DMS153 treated with DMSO at 0.1 percent for 48 hours (cell line): ENCODE measurements around the gene PIP5K1C.
A peak's percentile ranks its signal among the peaks of the same experiment; 100 is the strongest.

Experiments used
- DNase-seq: peaks from one replicate; lab custom pipeline; 2025; ENCODE audit not compliant: unreplicated experiment; lab: John Stamatoyannopoulos, UW

Gene PIP5K1C

DNA sequence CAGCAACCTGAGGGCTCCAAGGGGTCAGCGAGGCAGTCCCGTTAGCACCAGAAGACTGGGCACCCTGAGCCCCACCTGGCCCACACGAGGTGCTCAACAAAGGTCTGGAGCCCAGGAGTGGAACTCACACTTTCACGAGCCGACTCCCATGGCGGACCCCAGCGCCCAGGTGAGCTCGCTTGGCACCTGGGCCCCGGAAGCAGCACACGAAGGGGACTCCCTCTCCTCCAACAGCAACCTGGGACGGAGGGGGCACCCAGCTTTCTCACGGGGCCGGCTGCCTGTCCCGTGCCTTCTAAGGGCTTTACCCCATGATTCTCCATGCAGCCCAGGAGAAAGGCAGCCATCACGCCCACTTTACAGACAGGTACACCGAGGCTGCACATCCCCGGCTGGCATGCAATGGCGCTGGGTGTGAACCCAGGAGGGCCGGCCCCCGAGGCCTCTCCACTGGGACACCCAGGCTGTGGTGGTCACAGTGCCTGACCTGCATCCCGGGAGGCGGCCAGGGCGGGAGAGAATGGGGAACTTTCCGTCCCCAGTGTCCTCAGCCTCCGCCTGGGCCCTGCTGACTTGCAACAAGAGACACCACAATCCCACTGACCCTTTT is 5.0 kb downstream of the PIP5K1C start:
- no peak for DNase-seq

DNA sequence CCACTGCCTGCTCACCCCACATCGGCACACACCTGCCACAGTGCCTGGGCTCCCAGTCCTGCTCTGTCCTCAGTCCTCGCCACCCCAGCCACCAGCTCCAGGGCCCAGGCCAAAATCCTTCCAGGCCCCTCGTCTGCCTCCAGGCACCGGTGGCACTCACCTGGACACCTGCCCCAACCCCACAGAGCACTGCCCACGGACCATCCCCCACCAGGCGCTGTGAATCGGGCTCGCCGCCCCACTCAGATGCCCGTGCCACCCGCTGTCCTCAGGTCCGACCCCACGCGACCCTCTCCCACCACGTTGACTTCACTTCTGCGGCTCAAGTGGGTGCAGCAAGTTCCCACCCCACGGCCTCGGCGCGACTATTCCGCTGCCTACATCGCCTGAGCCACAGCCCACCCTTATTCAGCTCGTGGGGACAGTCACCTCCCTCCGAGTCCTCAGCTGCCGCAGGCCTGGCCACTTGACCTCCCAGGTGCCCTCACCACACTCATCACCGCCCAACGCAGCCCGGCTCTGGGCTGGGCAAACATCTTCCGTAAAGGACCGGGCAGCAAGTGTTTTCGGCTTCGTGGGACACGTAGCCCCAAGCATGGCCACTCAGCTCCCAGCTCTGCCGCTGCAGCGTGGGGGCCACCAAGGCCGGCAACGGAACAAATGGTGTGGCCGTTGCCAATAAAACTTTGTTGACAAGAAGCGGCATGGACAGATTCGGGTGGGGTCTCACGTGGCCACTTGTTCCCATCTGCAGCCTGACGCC is 5.7 kb downstream of the PIP5K1C start:
- DNase-seq = no peak

DNA sequence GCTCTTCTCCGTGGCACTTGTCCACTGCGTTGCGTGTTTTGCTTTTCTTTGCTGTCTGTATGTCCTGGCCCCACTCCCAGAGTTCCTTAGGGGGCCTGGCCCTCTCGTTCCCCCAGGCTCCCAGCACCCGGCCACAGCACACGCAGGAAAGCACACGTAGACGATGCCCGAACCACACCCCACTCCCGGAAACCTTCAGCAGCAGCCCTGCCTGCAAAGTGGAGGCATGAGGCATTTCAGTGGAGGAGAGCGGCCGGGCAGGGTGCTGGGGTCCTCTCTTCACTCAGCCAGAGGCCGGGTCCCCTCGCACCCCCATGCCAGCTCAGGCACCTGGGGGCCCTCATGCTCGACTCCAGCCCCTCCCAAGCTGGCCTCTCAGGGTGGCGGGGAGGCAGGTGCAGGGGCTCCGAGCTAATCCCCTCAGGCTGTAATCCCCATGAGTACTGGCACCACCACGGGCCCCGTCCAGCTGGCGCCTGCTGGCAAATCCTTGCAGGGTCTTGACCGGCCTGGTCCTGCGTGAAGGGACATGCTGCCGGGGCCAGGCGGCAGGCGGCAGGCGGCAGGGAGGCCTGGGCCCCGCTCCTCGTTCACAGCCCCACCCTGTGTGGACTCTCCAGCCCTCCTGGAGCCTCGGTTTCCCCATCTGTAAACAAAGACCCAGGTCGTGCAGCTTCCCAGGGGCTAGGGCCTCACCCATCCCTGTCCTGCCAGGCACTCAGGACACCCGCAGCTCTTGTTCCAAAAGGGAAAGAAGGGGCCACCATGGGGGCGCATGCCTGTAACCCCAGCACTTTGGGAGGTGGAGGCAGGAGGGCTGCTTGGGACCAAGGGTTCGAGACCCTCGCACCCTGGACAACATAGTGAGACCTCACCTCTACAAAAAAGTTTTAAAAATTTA is 7.0 kb downstream of the PIP5K1C start:
- DNase-seq = no peak

DNA sequence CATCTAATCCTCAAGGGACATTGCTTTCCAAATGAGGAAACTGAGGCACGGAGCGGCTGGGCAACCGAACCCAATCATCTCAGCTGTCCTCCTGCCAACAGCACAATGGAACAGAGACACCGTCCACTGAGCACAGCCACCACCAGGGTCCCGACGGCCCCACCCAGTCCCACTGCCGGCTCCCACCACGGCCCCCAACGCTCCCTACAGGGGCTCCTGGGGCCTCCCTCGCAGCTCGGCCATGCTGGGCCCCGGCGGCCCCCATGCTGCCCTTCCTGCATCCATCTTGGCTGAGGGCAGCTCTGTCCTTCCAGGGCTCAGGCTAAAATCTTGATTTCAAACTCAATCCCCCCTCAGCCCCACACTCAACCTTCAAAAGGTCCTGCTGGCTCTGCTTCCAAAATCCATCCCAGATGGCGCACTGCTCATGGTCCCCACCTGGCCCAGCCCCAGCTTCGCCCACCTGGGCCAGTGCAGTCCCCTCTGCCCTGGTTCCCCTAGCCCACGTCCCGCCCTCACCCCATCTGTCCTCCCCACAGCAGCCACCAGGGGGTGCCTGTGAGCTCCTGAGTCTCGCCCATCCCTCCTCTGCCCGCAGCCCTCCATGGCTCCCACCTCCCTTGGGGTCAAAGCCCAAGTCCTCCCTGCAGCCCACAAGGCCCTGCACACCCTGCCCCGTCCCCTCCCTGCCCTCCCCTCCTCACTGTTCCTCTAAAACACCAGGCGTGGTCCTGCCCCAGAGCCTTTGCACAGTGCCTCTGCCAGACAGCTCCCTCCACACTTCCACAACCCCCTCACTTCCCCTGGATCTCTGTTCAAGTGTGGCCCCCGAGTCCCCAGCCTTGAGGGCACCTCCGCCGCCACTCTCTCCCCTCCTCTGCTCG is 7.9 kb downstream of the PIP5K1C start:
- no peak for DNase-seq

DNA sequence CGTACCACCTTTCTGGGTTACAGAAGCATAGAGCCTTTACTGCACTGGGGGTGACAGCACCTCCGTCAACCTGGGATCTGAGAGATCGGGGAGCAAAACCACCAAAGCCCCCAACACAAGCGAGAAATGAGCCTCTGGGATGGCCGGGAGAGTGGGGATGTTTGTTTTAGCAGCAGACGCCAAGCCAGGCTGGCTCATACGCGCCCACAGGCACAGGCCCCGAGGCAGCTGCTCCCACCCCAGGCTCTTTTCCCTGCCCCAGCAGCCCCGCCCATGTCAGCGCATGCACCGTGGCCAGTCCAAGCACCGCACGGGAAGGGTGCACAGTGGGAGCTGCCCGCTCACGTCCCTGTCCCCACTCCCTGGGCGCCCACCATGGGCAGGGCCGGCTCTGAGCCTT is 8.5 kb downstream of the PIP5K1C start:
- no peak for DNase-seq

DNA sequence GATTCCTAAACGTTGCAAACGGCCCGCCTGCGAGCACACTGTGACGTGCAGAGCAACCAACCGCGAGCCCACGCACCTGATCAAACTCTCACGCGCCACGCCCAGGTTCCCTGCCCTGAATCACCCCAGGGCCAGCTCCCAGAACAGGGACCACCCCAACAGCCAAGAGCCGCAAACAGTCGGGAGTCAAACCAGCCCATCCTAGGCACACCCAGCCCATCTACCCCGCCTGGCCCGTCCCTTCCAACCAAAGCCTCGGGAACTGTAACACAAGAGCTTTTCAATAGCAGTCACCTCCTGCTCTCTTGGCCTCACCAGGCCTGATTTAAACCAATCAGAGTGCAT is 8.9 kb downstream of the PIP5K1C start:
- no peak for DNase-seq

DNA sequence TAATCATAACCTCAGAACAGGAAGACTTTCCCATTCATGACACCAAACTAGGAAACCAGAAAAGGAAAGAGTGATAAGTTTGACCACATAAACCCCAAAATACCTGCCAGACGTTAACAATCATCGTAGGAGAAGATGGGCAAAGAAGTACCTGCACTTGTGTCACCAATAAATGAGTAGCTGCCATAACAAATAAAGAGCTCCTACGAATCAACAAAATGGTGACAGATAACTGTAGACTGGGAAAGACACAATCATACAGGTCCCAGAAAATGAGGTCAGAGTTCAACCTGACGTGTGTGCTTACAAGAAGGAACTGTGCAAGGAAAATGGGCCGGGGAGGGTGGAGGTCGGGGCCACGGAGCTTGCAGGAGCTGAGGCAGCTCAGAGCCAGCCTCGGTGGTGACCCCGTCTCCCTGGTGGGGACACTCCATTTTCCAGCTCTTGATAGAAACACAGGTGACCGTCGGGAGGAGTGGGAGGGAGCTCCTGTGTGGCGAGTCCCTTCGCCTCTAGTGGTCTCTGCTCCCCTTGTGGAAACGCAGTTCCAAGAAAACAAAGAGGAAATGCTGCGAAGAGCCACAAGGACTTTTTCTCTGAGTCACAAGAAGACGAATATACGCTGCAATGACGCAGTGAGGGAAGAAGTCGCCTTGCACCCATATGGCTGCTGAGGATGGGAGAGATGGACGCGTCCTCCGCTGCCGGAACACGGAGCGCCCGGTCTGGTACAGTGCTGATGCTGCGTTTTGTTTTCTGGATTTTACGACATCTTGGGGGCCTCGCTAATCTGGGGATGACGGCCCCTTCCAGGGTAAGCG is 9.5 kb downstream of the PIP5K1C start:
- DNase-seq = no peak

DNA sequence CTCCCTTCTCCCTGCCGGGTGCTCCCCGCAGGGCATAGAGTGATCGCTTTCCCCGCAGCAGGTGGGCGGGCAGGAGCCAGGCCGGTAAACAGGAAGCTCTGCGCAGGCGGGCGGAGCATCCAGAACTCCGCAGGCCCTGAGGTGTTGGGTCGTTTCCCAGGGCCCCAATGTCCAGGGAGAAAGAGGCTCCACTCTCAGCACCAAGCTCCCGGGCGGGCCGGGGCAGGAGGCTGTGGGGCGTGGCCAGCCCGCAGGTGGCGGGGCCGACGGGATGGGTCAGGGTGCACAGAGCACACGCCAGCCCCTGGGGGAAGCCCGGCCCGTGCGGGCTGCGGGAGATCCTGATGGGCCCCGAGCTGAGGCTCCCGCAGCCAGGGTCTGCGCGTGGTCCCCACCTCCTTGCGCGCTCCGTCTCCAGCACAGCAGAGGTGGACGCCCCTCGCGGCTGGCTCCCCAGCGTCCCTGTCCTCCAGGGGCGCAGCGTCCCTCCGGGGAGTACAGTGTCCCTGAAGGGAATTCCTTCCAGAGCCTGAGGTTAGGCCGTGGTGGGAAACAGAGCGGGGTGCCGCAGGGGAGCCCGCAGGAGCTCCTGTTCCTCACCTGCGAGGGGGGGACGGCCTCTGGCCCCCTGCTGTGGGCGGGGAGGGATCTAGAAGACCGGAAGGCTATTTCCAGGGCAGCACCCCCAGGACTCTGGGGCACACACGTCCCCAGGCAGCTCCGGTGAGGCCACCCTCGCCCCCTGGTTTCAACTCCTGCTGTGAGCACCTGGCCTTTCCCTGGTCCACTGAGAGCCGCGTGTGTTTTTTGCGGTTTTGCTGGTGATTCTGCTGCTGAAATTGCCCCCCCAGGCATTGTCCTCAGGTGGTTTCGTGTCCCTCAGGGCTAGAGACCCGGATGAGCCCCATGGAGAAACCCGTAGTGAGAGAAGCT is 12.2 kb downstream of the PIP5K1C start:
- peak; percentile 18 for DNase-seq

DNA sequence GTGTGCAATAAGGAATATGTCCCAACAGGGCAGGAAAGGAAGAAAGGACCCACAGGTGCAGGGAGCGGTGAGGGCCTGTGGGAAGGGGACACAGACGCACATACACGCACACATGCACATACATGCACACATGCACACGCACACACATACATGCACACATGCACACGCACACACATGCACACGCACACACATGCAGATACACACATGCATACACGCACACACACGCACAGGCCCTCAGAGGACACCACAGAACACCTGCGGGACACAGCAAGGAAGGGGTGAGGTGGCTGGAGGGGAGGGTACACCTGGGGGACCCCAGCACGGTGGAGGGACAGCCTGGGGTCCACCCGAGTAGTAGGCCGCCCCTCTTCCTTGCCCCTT is 12.9 kb downstream of the PIP5K1C start:
- DNase-seq = no peak

DNA sequence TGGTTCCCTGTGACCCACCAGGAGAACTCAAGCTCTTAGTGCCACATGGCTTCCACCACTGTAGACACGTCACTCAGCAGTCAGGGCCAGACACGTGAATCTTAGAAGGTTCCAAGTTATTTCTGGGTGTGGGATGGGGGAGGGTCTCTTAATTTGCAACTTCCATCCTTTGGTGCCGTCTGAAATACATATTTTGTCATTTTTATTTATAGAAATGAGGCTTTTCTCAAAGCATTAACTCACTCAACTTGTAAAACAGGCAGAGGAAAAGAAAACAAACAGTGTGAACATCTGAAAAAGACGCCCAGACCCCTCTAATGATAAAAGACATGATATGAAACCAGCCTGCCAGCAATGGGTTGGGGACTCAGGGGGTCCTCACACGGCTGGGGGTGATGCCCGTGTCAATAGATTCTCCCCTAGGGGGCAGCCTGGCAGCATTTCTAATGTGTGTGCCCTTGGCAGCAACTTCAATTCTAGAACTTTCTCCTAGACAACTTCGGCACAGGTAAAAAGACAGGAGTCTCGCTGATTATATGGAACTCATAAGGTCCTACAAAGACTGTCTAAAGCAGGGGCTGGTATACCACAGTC is 15.4 kb downstream of the PIP5K1C start:
- DNase-seq = no peak

DNA sequence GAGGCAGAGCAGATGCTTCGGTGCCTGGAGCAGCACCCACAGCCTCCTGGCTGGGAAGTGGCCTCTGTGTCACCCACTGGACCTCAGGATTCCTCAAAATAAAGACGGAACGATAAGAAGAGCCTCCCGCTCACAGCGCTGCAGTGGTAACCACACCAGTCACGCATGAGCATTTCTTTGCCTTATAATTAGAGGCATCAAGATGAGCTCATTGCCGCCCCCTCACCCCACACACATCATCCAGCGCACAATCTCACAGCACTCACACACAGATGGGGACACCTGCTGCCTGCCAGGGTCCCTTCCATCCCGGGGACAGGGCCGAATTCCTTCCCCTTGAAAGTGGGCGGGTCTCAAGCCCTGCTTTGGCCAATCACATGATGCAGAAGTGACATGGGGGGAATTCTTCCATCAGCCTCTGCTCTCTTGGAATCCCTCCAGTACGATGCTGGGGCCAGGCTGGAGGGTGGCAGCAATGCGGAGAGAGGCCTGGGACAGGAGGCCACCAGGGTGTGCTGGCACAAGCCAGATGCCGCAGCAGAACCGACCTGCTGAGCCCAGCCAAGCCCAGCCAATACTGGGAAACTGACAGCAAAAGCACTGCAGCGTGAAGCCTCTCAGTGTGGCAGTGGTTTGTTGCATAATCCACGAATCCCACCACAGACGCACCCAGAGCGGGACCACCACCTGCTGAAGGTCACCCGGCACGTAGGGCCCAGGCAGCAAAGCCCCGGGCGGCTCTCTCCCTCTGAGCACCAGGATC is 16.0 kb downstream of the PIP5K1C start:
- DNase-seq = no peak

DNA sequence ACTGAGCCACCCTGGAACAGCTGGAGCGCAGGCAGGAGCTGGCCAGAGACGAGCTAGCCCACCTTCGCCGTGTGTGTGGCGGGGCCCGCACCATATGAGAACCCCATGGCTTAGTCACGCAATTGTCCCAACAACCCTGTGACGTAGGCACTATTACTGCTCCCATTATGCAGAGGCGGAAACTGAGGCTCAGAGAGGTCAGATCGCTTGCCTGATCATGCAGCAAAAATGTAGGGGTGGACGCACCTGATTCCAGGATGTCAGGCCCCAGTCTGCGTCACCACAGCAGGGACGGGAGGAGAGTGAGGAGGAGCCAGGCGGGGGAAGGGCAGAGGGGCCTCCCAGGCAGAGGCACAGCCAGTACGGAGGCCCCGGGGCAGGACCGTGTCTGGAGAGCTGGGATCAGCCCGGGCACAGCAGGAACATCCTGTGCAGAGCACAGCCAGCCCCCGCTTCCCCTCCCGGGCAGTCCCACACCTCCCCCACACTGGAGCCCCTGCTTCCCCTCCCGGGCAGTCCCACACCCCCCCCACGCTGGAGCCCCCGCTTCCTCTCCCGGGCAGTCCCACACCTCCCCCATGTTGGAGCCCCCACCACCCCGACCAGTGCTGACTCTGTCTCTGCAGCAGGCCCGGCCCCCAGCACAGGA is 16.7 kb downstream of the PIP5K1C start:
- no peak for DNase-seq

DNA sequence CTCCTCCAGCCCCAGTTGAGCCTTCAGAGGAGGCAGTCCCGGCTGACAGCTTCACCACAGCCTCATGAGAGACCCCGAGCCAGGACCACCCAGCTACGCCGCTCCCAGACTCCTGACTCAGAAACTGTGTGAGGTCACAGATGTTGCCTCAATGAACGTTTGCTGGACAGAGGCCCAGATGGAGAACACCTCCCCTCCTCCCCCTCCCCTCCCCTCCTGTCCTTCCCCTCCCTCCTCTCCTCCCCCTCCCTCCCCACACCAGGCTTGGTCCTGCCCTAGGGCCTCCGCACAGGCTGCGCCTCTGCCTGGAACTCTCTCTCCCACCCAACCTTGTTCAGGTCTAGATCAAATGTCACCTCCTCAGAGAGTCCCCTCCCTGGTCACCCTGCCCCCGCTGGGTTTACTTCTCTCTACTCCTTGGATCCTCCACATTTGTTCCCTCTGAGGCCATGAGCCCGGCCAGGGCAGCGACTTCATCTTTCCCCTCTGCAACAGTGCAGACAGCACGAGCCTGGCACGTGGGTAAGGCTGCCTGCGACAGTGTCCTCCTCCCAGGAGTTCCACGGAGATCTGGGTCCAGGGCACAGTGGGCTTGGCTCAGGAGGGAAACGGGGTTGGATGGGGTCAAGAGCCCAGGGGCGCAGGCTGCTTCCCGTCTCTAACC is 17.4 kb downstream of the PIP5K1C start:
- no peak for DNase-seq

DNA sequence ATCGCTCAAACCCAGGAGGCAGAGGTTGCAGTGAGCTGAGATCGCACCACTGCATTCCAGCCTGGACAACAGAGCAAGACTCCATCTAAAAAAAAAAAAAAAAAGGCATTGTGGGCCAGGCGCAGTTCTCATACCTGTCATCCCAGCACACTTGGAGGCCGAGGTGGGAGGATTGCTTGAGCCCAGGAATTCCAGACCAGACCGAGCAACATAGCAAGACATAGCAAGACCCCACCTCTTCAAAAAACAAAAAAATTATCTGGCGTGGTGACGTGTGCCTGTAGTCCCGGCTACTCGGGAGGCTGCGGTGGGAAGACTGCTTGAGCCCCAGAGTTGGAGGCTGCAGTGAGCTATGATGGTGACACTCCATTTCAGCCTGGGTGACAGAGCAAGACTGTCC is 18.0 kb downstream of the PIP5K1C start:
- no peak for DNase-seq

DNA sequence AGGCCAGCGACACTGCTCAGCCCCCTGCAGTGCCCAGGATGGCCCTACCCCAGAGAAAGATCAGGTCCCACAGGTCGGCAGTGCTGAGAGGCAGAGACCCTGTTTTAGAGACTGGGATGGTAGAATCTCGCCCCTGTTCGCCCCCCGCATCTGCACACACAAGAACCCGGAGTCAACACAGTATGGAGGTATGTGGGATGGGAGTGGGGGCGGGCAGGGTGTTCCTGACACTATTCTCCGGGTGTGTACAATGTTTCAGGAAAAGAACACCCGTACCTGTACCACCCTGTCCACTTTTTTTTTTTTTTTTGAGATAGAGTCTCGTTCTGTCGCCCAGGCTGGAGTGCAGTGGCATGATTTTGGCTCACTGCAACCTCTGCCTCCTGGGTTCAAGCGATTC is 19.3 kb downstream of the PIP5K1C start:
- DNase-seq = no peak

DNA sequence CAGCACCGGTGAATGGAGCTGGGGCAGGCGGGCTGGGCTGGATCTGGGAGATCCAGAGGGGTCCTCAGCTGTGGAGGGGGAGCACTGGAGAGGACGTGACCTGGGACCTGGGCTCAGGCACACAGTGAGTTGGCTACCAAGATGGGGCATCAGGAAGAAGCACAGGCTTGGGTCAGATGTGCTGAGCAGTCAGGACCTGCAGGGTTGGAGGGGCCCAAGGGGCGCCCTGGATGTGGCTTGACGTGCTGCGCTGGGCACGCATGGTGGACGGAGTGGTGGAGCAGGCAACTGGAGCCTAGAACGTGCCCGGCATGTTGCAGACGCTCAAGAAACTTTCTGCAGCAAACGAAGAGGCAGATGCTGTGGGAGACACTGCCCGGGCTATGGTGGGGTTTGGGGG is 20.7 kb downstream of the PIP5K1C start:
- DNase-seq = no peak

DNA sequence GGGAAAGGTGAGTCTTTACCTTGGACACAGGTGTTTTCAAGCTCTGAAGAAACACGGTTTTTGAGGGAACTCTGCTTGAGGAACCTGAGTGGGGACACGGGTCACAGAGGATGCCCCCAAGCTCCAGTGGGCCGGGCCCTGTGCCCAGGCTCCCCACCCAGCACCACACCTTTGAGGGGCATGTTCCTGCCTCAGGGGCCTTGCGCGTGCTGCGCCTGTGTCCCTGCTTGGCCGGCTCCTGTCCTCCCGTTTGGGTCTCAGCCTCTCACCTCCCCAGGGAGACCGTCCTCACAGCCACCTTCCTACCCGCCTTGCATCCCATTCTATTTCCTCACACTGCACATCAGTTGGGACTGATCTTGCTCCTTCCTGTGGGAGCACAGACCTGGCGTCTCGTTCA is 21.1 kb downstream of the PIP5K1C start:
- DNase-seq = no peak
